Epithelial cell of prostate (primary cell): ENCODE data around the gene SLC13A1.
"Not testable (repeated sequence)": the region's sequence is repeated elsewhere in the genome, so short reads cannot be mapped to it uniquely, and the experiment has no call there.

Experiments used
- DNase-seq: peaks from one replicate; pipeline ENCODE4 v3.0.0-alpha.2; 2011; ENCODE audit warnings: low read depth, low spot score
- H3K27ac ChIP-seq: fragments of 450-650 bp; 2 replicates; pipeline ENCODE4 v1.5.1; 2017; ENCODE audit warnings: mild to moderate bottlenecking

Gene SLC13A1, protein sequence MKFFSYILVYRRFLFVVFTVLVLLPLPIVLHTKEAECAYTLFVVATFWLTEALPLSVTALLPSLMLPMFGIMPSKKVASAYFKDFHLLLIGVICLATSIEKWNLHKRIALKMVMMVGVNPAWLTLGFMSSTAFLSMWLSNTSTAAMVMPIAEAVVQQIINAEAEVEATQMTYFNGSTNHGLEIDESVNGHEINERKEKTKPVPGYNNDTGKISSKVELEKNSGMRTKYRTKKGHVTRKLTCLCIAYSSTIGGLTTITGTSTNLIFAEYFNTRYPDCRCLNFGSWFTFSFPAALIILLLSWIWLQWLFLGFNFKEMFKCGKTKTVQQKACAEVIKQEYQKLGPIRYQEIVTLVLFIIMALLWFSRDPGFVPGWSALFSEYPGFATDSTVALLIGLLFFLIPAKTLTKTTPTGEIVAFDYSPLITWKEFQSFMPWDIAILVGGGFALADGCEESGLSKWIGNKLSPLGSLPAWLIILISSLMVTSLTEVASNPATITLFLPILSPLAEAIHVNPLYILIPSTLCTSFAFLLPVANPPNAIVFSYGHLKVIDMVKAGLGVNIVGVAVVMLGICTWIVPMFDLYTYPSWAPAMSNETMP

DNA sequence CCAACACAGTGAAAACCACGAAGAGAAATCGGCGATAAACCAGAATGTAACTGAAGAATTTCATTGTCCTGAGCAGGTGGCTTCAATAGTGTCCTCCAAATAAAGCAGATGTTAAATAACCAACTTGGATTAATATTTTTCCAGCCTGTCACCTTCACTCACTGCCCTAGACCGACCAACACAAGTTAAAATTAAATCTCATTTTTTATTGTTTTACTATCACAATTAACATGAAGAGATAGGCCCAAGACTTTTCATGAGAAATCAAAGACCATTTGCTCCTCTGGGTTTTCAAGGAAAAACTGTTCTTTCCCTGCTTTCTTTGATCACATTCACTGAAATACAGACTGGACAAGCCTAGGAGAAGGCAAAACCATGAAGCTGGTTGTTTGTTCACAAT, at the start of gene SLC13A1:
SLC13A1 (minus strand) TSS at position 87 of the 400 bp plus-strand sequence; CDS start at position 64, 23 bp downstream.
- no peak for DNase-seq

DNA sequence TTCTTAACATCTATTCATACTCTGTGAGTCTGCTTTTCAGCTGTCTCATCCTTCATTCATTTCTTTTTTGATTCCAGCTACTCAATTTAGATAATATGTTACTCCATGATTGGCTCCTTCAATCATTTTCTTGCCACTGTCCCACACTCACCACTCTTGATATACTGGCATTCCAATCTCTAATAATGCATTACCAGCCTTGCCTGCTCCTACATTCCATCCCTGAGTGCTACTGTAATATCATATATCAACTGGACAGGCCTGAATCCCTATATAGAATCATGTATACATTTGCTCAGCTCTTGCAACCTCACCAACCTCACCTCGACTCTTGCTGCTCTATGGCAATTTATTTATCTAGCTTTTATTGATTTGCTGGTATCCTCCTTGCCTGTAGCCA, 45.0 kb upstream of the SLC13A1 start:
- H3K27ac ChIP-seq: no peak overlapping the region

More for the DNA sequence above, at the start of gene SLC13A1:
- H3K27ac ChIP-seq: no peak within 1 kb of the TSS

GRCh38 chr7:123242467-123243092, 42.8 kb upstream of the SLC13A1 start:
- H3K27ac ChIP-seq: no peak overlapping the region

More for the DNA sequence above, 45.0 kb upstream of the SLC13A1 start:
- no peak for DNase-seq

GRCh38 chr7:123241809-123242208, 42.0 kb upstream of the SLC13A1 start:
- no peak overlapping the region for H3K27ac ChIP-seq
- DNase-seq: no peak

More at GRCh38 chr7:123242467-123243092, 42.8 kb upstream of the SLC13A1 start:
- DNase-seq: no peak

DNA sequence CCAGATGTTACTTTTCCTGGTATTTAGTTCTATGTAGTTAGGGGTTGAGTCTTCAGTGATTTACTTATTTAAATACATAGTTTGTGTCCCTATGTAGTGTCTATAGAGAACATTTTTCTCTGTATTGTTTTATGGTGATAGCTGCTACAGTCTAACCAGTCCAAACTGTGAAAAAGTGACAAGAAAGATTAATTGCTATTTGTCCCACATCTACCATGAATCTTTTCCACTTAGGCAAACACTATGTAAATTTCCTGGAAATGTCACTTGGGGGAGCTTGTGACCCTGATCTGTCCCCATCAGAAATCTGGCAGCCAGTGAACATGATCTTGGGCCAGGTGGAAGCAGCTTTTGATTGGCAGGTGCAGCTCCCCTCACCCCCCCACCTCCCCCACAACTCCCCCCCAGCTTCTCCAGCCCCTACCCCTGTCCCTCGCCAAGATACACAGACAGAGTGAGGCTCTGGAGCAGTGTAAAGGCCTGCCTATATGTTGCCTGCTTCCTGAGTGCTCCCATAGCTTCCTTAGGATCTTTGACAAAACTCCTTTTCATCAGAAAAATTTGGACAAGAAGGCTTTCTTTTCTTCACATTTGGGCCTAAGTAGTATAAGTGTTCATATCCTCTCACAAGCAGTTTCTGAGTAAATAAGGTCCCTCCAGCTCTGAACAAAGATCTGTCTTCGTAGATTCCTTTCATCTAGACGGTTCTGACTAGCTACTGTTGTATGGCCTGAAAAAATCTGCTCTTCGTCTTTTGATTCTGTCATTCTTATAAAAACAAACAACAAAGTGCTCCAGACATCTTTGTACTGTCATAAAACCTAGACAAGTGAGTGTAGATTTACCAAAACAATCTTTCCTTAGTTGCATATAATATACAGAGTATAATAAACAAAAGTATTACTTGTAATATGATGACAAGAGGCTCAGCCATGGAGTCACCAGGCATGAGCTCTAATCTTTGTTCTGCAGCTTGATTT, 31.5 kb upstream of the SLC13A1 start:
- no peak for DNase-seq
- no peak overlapping the region for H3K27ac ChIP-seq

DNA sequence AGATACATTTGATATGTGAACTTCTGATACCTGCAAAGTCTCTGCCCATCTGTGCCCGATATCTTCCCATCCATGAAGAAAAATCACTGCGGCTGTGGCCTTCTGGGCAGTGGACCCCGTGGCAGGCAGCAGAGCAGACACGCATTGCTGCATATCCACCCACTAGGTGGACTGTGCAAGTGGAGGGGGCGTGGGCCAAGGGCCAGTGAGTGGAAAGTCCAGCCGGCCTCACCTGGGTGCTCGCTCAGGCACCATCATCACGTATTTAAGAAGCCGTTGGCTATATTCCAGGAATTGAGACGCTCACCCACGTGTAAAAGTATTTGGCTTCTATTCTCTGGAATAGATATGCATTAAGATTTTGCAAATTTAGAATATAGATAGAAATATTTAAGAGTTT, 30.8 kb upstream of the SLC13A1 start:
- no peak for DNase-seq

DNA sequence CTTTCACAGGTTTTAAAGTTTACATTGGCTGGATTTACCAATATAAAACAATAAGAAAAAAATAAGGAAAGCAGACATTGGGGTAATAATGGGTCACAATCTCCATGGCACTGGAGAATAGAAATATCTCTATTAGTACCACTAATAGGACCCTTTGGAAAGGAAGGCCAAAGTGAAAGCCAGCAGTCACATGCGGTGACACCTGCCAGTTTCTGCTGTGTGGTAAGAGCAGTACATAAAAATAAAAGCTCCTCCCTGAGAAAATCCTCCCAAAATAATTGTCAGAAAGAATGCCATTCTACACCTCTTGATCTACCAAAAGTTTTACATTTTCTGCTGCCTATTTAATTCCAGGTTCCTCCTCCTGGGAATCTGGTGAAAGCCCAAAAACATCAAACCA, 30.4 kb upstream of the SLC13A1 start:
- no peak for DNase-seq
- H3K27ac ChIP-seq: no peak overlapping the region

More for the DNA sequence above, 30.8 kb upstream of the SLC13A1 start:
- H3K27ac ChIP-seq: no peak overlapping the region

DNA sequence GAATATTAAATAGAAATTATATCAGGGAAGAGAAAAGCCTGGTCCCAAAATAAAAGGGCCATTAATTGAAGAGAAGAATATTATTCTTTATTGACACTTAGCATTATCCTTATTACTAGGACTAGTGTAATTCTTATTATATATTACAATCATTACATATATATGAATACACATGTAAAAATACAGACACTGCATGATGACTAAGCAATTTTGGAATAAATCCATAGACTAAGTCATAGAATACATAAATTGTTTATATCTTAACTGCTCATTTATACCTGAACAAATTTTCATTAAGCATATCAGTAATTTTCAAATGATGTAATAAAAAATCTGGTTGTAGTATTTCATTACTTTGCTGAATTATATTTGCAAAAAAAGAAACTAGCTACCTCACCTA, 29.7 kb upstream of the SLC13A1 start:
- H3K27ac ChIP-seq: no peak overlapping the region
- no peak for DNase-seq

DNA sequence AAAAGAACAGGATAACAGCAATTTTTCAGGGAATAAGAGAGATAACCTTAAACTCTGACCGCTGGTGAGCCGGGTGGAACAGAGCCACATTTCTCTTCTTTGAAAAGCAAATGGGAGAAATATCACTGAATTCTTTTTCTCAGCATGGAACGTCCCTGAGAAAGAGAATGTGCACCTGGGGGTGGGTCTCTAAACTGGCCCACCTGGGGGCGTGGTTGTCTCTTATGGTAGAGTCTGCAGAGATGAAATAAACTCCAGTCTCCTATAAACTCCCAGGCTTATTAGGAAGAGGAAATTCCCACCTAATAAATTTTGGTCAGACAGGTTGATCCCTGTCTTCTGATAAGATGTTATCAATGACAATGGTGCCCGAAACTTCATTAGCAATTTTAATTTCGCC, 27.9 kb upstream of the SLC13A1 start:
- H3K27ac ChIP-seq, DNase-seq: not testable (repeated sequence)

DNA sequence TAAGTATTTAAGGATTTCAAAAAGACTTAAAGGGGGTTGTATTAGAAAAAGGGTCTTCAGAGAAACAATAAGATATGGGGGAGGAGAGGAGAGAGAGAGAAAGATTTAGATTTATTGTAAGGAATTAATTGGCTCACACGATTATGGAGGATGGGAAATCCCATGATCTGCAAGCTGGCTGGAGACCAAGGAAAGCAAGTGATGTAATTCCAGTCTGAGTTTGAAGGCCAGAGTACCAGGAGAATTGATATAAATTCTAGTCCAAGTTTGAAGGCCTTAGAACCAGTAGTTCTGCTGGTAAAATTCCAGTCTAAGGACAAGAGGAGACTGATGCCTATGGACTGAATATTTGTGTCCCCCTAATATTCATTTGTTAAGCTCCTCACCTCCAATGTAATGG, 20.6 kb upstream of the SLC13A1 start:
- no peak overlapping the region for H3K27ac ChIP-seq
- no peak for DNase-seq

DNA sequence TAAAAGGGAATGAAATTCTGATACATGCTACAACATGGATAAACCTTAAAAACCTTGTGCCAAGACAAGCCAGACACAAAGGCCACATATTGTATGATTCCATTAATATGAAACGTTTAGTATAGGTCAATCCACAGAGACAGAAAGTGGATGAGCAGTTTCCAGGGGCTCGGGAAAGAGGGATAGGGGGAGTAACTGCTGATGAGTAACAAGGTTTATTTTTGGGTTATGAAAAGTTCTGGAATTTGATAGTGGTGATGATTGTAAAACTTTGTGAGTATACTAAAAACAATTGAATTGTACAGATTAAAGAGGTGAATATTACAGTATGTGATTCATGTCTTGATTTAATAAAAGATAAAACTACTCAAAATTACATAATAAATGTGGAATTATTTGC, 19.1 kb upstream of the SLC13A1 start:
- no peak overlapping the region for H3K27ac ChIP-seq
- no peak for DNase-seq

- no peak overlapping the region for H3K27ac ChIP-seq
- DNase-seq: no peak
These were observed 17.1 kb upstream of the SLC13A1 start for GRCh38 chr7:123216825-123217224.

DNA sequence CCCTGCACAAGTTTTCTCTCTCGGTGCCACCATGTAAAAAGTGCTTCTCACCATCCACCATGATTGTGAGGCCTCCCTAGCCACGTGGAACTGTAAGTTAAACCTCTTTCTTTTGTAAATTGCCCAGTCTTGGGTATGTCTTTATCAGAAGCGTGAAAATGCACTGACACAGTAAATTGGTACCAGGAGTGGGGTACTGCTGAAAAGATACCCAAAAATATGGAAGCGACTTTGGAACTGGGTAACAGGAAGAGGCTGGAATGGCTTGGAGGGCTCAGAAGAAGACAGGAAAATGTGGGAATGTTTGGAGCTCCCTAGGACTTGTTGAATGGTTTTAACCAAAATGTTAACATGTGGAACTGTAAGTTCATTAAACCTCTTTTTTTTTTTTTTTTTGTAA, 15.6 kb upstream of the SLC13A1 start:
- no peak overlapping the region for H3K27ac ChIP-seq
- no peak for DNase-seq

DNA sequence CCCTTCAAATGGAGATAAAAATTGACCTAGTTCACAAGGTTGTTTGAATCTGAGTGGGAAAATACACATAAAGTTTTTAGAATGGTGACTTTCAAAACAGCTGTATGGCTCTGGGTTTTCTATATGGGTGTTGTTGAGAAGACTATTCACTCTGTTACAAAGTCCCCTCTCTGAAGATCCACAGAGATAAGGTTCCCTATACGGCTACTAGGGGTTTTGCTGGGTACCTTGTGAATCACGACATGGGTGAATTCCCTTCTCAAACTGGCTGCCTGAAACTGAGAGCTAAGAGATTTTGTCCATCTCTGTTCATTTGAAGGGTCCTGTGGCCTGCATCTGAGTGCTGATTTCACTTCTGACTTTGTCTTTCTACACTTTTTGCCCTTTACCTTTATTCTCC, 11.8 kb upstream of the SLC13A1 start:
- H3K27ac ChIP-seq: no peak overlapping the region
- no peak for DNase-seq

DNA sequence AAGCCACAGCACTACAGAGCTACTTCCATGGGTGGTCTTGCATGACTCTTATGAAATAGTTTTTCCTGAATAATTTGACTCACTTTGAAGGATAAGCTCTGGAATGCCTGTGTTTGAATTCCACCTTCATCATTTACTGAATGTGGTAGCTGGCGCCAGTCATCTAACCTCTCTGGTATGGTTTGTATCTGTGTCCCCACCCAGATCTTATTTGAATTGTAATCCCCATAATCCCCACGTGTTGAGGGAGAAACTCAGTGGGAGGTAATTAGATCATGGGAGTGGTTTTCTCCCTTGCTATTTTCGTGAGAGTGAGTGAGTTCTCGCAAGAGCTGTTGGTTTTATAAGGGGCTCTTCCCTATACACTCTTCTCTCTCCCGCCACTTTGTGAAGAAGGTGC, 11.2 kb upstream of the SLC13A1 start:
- no peak for DNase-seq
- H3K27ac ChIP-seq: no peak overlapping the region

GRCh38 chr7:123209786-123210185, 10.0 kb upstream of the SLC13A1 start:
- DNase-seq: no peak
- H3K27ac ChIP-seq: no peak overlapping the region

GRCh38 chr7:123208793-123209192, 9.0 kb upstream of the SLC13A1 start:
- DNase-seq: no peak
- no peak overlapping the region for H3K27ac ChIP-seq

DNA sequence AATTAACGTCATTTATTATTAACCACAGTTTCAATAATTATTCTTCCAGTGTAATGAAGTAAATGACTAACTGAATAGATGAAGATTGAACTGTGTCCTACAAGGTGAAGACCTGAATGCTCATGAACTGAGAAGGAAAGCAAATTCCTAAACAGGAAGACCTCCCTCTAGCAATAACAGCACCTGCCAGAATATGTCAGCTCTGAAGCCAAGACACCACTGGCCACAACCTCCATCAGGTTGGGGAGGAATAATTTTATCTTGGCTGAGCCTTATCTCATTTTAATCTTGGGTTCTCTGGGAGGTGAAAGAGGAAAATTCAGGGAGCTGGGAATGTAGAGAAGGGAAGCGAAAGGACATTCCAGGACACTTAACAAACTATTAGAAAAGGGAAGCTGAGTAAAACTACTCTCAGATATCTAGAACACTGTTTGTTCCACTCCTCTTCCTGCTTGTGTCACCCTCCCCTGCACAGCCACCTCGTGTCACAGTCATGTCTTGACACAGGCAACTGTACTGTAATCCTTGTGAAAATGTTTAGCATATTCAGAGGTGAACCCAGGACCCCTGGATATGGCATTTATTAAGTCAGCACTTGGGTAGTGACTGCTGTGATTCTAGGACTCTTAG, 4.6 kb upstream of the SLC13A1 start:
- no peak overlapping the region for H3K27ac ChIP-seq
- DNase-seq: no peak

DNA sequence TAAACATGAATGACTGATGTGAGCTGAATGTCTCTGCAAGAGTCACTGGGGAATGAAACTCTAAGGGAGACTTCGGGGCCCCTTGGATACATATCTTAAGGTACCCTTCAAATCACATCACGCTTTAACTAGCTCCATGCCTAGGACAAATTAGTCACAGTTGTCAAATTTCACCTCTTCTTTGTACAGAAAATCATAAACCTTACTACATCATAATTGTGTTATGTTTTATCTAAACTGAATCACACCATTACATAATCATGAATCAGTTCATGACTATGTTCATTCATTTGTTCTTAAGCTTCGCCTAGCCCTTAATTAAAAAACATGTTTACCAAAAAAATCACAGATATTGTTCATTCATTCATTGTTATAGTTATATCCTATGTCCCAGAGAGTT, 2.1 kb upstream of the SLC13A1 start:
- H3K27ac ChIP-seq: no peak overlapping the region
- no peak for DNase-seq
